IgD-negative memory B cell (primary cell): ENCODE results near the gene METTL27. TPM values are rescaled to one million over a fixed set of nuclear protein-coding genes. Genes with fewer than 3 reads are reported as not detected.
A peak's percentile ranks its signal among the peaks of the same experiment; 100 is the strongest.
"Not testable (repeated sequence)": the region's sequence is repeated elsewhere in the genome, so short reads cannot be mapped to it uniquely, and the experiment has no call there.

ENCODE experiments used
- H3K27ac Mint-ChIP-seq, 3 donors: one replicate each; pipeline ENCODE4 v1.8.0; 2020 to 2022; ENCODE audit warnings: mild to moderate bottlenecking in 3 of 3, mixed read lengths in 3 of 3, moderate library complexity in 1 of 3
- H3K27me3 Mint-ChIP-seq: one replicate; pipeline ENCODE4 v1.8.0; 2021; ENCODE audit warnings: mixed read lengths
- H3K36me3 Mint-ChIP-seq: one replicate; pipeline ENCODE4 v1.8.0; 2020; ENCODE audit warnings: mild to moderate bottlenecking, mixed read lengths
- H3K4me1 Mint-ChIP-seq, 3 donors: one replicate each; pipeline ENCODE4 v1.8.0; 2020 to 2022; ENCODE audit warnings: mixed read lengths in 3 of 3, mild to moderate bottlenecking in 1 of 3
- H3K4me3 Mint-ChIP-seq, 4 donors: one replicate each; pipeline ENCODE4 v1.8.0; 2020 to 2022; ENCODE audit warnings: mild to moderate bottlenecking in 4 of 4, mixed read lengths in 4 of 4, moderate library complexity in 3 of 4
- H3K9me3 Mint-ChIP-seq, 3 donors: one replicate each; pipeline ENCODE4 v1.8.0; 2020 to 2021; ENCODE audit warnings: mixed read lengths in 3 of 3, mild to moderate bottlenecking in 1 of 3
- polyA plus RNA-seq: library from polyadenylated mRNA; unstranded; fragments of 300-500 nt; fragmentation: Illumina TruSeq; gene quantifications from one replicate; pipeline ENCODE4 v1.2.3, GENCODE V29; 2021

METTL27 gene
- polyA plus RNA-seq, 1 donor from 2014 or later = not detected

DNA sequence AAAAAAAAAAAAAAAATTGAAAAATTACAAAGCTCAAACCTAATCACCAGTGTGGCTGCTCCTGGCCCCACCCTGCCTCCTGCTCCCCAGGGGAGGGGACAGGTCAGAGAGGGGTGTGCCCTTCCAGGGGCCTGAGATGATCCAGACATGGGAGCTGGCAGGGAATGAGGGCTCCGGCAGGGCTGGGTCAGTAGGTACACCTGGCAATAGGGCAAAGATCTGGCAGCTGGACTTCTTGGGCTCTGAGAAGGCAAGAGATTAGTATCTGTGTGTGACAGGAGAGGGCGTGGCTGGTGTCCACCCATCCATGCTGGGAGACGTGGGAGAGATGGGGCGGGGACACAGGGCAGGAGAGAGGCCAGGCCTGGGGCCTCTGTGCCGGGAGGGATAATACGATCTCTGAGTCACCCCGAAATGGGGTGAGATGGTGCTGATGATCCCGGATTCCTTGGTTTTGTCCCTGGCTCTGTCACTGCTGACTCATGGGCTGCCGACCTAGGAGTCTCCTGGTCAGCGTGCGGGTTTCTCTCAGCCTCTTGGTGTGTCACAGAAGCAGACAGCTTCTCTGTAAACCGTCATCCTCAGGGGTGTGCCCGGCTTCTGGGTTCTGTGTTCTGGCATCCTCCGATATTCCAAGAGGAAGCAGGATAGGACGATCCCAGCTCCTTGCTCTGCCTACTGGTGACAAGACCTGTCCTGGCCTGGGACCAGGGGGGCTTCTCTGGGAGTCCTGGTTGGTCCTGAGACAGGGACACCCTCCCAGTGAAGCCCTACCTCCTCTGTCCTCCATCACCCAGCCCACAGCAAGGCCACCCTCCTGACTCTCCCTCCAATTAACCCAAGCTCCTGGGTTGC lies 19.8 kb downstream of the METTL27 start:
- Mint-ChIP-seq H3K4me3 (peak overlapping the region in 1 of 4 donors; percentile 14), H3K4me1 (peaks cover 11 to 18% (median 11%) of the 10 kb centered on the region in 3 donors), H3K9me3 (no peaks in the 10 kb centered on the region), H3K27ac (no peak overlapping the region), H3K36me3 (peaks cover 5% of the 10 kb centered on the region), H3K27me3 (peaks cover 8% of the 10 kb centered on the region)

DNA sequence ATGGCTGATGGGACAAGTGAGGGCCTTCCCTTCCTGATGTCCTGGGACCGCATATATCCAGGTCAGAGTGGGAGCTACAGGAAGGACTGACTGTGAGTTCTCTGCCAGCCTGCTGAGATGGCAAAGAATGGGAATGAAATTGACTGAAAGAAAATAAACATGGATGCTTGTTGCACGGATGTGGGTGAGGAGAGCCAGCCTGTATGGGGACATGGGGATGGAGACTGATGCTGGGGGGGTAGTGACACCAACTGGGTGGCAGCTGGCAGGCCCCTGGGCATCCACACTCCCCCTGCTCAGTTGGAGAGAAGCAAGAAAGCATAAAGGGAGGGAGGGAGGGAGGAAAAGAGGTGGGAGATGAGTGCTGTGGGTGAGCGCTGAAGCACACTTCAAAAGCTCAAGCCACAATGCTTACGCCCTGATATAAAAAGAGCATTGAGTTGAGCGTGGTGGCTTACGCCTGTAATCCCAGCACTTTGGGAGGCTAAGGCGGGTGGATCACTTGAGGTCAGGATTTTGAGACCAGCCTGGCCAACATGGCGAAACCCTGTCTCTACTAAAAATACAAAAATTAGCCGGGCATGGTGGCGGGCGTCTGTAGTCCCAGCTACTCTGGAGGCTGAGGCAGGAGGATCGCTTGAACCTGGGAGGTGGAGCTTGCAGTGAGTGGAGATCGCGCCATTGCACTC lies 20.6 kb downstream of the METTL27 start:
- not testable (repeated sequence) for H3K4me3 Mint-ChIP-seq

DNA sequence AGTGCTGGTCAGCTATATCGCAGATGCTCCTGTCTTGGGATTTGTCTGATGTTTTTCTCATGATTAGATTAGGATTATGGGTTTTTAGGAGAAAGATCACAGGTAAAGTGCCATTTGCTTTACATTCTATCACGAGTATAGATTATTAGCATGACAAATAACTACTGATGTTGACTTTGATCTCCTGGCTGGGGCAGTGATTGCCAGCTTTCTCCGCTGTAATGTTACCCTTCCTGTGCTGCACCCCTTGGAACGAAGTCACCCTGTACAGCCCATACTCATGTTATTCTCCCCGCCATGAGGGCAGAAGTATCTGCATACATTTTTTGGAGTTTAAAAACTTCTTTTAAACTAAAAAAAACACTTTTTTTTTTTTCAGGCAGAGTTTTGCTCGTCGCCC lies 22.3 kb downstream of the METTL27 start:
- peaks cover 5% of the 10 kb centered on the region for H3K36me3 Mint-ChIP-seq
- H3K9me3 Mint-ChIP-seq = peaks cover 0 to 2% (median 0%) of the 10 kb centered on the region in 3 donors
- H3K27me3 Mint-ChIP-seq = peaks cover 5% of the 10 kb centered on the region
- no peak overlapping the region for H3K4me3 Mint-ChIP-seq
- no peak overlapping the region for H3K27ac Mint-ChIP-seq
- peaks cover 0 to 7% (median 0%) of the 10 kb centered on the region in 3 donors for H3K4me1 Mint-ChIP-seq

More for the DNA sequence above, 20.6 kb downstream of the METTL27 start:
- H3K36me3 Mint-ChIP-seq, H3K9me3 Mint-ChIP-seq, H3K4me1 Mint-ChIP-seq, H3K27ac Mint-ChIP-seq, H3K27me3 Mint-ChIP-seq: not testable (repeated sequence)

DNA sequence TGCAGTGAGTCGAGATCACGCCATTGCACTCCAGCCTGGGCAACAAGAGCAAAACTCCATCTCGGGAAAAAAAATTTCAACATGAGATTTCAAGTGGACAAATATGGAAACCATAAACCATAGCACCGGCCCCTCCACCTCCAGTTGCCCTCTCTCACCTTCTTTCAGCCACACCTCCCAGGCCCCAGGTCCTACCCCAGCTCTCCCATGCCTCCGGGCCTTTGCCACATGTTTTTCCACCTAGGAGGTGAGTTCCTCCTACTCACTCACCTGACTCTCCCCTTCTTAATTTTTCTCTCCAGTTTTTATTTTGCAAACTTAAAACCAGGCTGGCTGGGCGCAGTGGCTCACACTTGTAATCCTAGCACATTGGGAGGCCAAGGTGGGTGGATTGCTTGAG lies 25.2 kb downstream of the METTL27 start:
- Mint-ChIP-seq H3K4me1 (peaks cover 0 to 6% (median 0%) of the 10 kb centered on the region in 3 donors), H3K36me3 (peaks cover 5% of the 10 kb centered on the region), H3K4me3 (no peak overlapping the region), H3K27me3 (peaks cover 4% of the 10 kb centered on the region), H3K27ac (no peak overlapping the region), H3K9me3 (peaks cover 2 to 16% (median 10%) of the 10 kb centered on the region in 3 donors)

DNA sequence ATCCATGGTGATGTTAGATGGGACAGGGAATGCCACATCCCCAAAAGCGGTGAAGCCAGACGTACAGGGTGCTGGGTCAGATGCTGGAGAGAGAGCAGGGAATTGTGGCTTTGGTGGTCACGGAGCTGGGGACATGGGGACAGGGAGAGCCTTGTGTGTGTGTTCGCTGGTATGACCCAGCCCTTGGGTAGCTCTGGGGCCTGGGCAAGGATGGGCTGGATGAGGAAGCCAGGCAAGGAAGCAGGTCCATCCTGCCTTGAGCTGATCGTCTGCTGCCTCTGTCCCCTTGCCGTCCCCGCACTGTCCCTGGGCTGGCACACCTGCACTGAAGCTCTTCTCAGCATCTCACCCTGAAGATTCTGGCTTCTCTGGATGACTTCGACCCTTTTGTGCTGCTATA lies 26.9 kb downstream of the METTL27 start:
- Mint-ChIP-seq H3K4me1 (peaks cover 0 to 4% (median 0%) of the 10 kb centered on the region in 3 donors), H3K27ac (no peak overlapping the region), H3K27me3 (peaks cover 9% of the 10 kb centered on the region), H3K4me3 (no peak overlapping the region), H3K36me3 (peaks cover 2% of the 10 kb centered on the region), H3K9me3 (peaks cover 2 to 16% (median 10%) of the 10 kb centered on the region in 3 donors)

DNA sequence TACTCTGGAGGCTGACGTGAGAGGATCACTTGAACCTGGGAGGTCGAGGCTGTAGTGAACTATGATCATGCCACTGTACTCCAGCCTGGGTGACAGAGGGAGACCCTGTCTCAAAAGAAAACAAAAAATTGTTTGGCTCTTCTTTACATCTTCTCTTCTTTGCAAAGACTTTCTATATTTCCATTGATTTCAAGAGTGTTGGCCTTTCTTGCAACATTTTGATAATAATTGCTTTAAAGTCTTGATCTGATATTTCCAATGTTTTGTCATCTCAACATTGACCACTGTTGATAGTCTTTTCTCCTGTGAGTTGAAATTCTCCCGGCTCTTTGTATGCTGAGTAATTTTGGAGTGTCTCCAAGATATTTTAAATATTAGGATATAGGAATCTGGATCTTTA lies 29.3 kb downstream of the METTL27 start:
- Mint-ChIP-seq H3K27ac (no peak overlapping the region), H3K4me3 (no peak overlapping the region), H3K9me3 (peaks cover 2 to 16% (median 10%) of the 10 kb centered on the region in 3 donors), H3K27me3 (peaks cover 9% of the 10 kb centered on the region), H3K36me3 (peaks cover under 1% of the 10 kb centered on the region), H3K4me1 (peaks cover 0 to 2% (median 0%) of the 10 kb centered on the region in 3 donors)

DNA sequence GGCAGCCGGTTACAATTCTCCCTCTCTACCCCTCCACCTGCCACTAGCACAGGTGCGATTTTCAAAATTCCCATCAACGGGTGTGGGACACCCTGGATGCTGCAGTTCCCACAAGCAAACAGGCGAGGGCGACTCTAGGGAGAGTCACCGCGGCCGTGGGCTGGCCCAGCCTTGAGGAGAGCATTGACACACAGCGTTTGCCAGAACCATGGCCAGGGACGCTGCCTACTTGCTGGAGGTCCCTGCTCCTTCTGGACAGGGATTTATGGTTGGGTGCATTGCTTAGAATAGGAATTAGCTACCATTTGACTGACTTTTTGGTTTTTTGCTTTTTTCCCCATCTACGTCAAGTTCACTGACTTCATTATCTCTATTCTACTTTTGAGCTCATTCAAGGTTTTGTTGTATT lies 30.6 kb downstream of the METTL27 start:
- Mint-ChIP-seq H3K27me3 (peaks cover 9% of the 10 kb centered on the region), H3K9me3 (peaks cover 2 to 16% (median 10%) of the 10 kb centered on the region in 3 donors), H3K4me3 (no peak overlapping the region), H3K36me3 (no peaks in the 10 kb centered on the region), H3K27ac (no peak overlapping the region), H3K4me1 (peaks cover 0 to 2% (median 0%) of the 10 kb centered on the region in 3 donors)

DNA sequence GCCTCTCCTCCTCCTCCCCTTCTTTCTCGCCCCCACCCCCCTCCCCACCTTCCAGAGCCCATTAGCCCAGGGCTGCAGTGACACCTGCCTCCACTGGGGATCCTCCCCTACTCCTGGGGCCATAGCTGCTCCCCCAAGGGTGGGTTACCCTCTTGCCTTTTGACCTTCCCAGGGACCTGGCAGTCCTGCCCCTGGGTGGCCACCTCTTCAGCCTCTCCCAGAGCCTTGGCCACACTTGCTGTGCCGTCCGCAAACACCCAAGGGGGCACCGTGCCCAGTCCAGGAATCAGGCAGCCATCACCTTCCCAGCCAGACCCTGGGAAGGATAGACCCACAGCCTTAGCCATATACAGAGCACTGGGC lies 31.3 kb downstream of the METTL27 start:
- no peaks in the 10 kb centered on the region for H3K36me3 Mint-ChIP-seq
- peaks cover 0 to 2% (median 0%) of the 10 kb centered on the region in 3 donors for H3K4me1 Mint-ChIP-seq
- H3K27me3 Mint-ChIP-seq = peaks cover 9% of the 10 kb centered on the region
- H3K4me3 Mint-ChIP-seq = peak overlapping the region in 1 of 4 donors; percentile 45
- peaks cover 2 to 16% (median 10%) of the 10 kb centered on the region in 3 donors for H3K9me3 Mint-ChIP-seq
- H3K27ac Mint-ChIP-seq = no peak overlapping the region

DNA sequence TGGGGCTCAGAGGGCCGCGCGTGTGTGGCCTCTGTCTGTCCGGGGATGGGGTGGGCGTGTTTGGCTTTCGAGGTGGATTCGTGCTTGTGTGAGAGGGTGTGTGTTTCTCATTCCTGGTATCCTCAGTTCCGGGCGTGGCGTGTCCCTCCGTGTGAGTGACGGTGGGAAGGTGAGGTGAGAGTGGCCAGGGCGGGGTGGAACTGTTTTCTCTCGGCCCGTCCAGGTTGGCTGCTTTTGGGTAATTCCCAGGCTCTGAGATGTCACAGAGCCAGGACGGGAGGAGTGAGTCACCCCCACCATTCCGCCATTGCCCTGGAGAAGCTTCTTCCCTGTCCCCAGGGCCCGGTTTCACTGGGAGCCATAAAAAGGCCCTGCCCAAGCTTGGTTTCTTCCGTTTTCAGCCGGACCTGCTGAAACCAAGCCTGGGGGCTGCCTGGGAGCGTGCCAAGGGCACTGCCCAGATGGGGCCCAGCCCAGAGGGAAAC lies 32.8 kb downstream of the METTL27 start:
- H3K4me3 Mint-ChIP-seq = no peak overlapping the region
- no peaks in the 10 kb centered on the region for H3K36me3 Mint-ChIP-seq
- no peak overlapping the region for H3K27ac Mint-ChIP-seq
- H3K27me3 Mint-ChIP-seq = peaks cover 9% of the 10 kb centered on the region
- H3K9me3 Mint-ChIP-seq = peaks cover 2 to 13% (median 10%) of the 10 kb centered on the region in 3 donors
- peaks cover 0 to 2% (median 0%) of the 10 kb centered on the region in 3 donors for H3K4me1 Mint-ChIP-seq

DNA sequence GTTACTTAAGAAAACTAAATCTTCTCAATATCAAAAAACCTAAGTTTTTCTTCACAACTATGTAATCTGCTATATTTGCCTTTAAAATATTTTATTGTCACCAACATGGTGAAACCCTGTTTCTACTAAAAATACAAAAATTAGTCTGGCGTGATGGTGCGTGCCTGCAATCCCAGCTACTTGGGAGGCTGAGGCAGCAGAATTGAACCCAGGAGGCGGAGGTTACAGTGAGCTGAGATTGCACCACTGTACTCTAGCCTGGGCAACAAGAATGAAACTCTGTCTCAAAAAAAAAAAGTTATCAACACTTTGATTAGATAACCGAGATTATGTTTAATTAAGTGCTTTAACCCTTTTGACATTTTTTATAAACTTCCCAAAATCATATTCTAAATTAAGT lies 39.9 kb downstream of the METTL27 start:
- Mint-ChIP-seq H3K36me3 (no peaks in the 10 kb centered on the region), H3K9me3 (peaks cover 0 to 2% (median 0%) of the 10 kb centered on the region in 3 donors), H3K4me1 (no peaks in the 10 kb centered on the region), H3K4me3 (no peak overlapping the region), H3K27ac (no peak overlapping the region), H3K27me3 (no peaks in the 10 kb centered on the region)

DNA sequence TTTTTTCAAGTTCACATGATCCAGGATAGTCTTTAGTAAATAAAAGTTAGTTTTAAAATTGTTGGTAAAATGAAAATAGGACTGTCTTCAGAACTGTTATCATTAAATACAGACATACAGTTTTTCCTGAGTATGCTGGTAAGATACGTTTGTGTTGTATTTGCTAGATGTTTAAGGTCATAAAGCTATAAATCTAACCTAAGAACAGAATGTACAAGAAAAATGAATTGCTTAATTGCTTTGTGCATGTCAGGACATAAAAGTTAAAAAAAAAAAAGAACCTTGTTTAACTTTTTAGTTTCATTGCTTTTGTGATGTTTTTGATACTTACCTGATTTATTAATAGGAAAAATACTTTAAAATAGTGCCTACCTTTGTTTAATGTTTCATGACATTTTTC lies 40.7 kb downstream of the METTL27 start:
- Mint-ChIP-seq H3K9me3 (peaks cover 0 to 2% (median 0%) of the 10 kb centered on the region in 3 donors), H3K27ac (no peak overlapping the region), H3K27me3 (no peaks in the 10 kb centered on the region), H3K4me3 (no peak overlapping the region), H3K36me3 (no peaks in the 10 kb centered on the region), H3K4me1 (no peaks in the 10 kb centered on the region)

DNA sequence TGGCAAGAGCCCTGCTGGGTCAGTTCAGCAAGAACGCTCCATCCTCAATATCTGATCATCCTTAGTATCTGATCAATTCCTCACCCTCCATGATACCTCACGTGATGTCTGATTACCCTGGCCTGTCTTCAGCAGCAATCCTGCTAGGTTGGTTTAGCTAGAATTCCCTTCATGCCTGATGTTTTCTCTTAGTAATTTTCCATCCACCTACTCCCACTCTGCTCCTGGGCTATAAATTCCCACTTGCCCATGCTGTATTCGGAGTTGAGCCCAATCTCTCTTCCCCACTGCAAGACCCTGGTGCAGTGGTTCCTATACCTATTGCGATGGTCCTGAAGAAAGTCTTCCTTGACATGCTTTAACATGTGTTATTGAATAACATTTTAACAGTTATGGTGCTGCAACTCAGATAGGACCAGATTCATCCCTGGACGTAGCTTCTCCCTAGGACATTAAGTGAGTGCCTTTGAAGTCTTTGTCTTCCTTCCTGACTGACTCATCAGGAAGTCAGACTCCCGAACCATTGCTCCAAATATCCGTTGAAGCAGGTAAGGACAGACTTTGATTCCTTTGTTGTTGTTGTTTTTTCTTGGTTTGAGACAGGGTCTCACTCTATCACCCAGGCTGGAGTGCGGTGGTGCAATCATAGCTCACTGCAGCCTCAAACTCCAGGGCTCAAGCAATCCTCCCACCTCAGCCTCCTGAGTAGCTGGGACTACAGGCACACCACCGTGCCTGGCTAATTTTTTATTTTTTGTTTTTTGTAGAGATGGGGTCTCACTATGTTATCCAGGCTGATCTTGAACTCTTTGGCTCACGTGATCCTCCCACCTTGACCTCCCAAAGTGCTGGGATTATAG lies 42.8 kb downstream of the METTL27 start:
- Mint-ChIP-seq H3K27me3 (no peaks in the 10 kb centered on the region), H3K4me1 (no peaks in the 10 kb centered on the region), H3K36me3 (no peaks in the 10 kb centered on the region), H3K9me3 (peaks cover 0 to 2% (median 0%) of the 10 kb centered on the region in 3 donors), H3K27ac (no peak overlapping the region), H3K4me3 (no peak overlapping the region)

DNA sequence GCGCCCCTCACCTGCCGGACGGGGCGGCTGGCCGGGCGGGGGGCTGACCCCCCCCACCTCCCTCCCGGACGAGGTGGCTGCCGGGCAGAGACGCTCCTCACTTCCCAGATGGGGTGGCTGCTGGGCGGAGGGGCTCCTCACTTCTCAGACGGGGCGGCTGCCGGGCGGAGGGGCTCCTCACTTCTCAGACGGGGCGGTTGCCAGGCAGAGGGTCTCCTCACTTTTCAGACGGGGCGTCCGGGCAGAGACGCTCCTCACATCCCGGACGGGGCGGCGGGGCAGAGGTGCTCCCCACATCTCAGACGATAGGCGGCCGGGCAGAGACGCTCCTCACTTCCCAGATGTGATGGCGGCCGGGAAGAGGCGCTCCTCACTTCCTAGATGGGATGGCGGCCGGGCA lies 45.1 kb downstream of the METTL27 start:
- not testable (repeated sequence) for H3K27me3 Mint-ChIP-seq, H3K27ac Mint-ChIP-seq, H3K36me3 Mint-ChIP-seq, H3K9me3 Mint-ChIP-seq, H3K4me3 Mint-ChIP-seq, H3K4me1 Mint-ChIP-seq

DNA sequence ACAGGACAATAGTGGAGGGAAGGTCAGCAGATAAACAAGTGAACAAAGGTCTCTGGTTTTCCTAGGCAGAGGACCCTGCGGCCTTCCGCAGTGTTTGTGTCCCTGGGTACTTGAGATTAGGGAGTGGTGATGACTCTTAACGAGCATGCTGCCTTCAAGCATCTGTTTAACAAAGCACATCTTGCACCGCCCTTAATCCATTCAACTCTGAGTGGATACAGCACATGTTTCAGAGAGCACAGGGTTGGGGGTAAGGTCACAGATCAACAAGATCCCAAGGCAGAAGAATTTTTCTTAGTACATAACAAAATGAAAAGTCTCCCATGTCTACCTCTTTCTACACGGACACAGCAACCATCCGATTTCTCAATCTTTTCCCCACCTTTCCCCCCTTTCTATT lies 45.7 kb downstream of the METTL27 start:
- not testable (repeated sequence) for H3K27ac Mint-ChIP-seq, H3K36me3 Mint-ChIP-seq, H3K9me3 Mint-ChIP-seq, H3K4me3 Mint-ChIP-seq, H3K4me1 Mint-ChIP-seq, H3K27me3 Mint-ChIP-seq

DNA sequence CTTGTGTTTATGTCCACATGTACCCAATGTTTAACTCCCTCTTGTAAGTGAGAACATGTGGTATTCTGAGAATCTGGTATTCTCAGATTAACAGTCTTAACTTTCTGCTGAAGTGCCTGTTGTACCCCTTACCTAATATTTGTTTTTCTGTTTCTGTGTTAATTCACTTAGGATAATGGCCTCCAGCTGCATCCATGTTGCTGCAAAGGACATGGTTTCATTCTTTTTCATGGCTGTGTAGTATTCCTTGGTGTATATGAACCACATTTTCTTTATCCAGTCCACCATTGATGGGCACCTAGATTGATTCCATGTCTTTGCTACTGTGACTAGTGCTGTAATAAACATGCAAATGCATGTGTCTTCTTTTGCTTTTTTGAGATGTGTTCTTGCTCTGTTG lies 47.1 kb downstream of the METTL27 start:
- not testable (repeated sequence) for H3K27me3 Mint-ChIP-seq, H3K9me3 Mint-ChIP-seq, H3K27ac Mint-ChIP-seq, H3K4me3 Mint-ChIP-seq, H3K36me3 Mint-ChIP-seq, H3K4me1 Mint-ChIP-seq
